Brain microvascular endothelial cell (primary cell): ENCODE results near the gene ST7.
A peak's percentile ranks its signal among the peaks of the same experiment; 100 is the strongest.

ENCODE experiments used
- DNase-seq: peaks from one replicate; pipeline ENCODE4 v3.0.0-alpha.2; 2020
- H3K27ac ChIP-seq: fragments of 250-450 bp; sonication (Bioruptor Pico); 2 replicates; pipeline ENCODE4 v1.5.1; 2020; ENCODE audit warnings: mild to moderate bottlenecking, moderate library complexity
- H3K27me3 ChIP-seq: fragments of 250-450 bp; sonication (Bioruptor Pico); replicated peaks from 2 replicates; pipeline ENCODE4 v1.5.1; 2020; ENCODE audit warnings: mild to moderate bottlenecking
- H3K36me3 ChIP-seq: fragments of 250-450 bp; sonication (Bioruptor Pico); replicated peaks from 2 replicates; pipeline ENCODE4 v1.5.1; 2020; ENCODE audit warnings: mild to moderate bottlenecking
- H3K4me3 ChIP-seq: 2 replicates; pipeline ENCODE4 v1.5.1; 2011; ENCODE audit warnings: low read depth, mild to moderate bottlenecking, control low read depth, low read length, moderate library complexity
- CTCF ChIP-seq: IDR thresholded peaks from 2 replicates; pipeline ENCODE4 v1.5.1; 2011; ENCODE audit warnings: low read depth, mild to moderate bottlenecking, moderate library complexity, low read length, control low read depth, inconsistent platforms; ENCODE audit errors: missing control alignments
- in situ Hi-C: cut with HindIII; loops from 2 replicates; pipeline ENCODE4 v1.10.0; 2017; ENCODE audit warnings: low sequenced_read_pairs, low pct_ligation_motif_present

Gene ST7

GRCh38 chr7:117259615-117260014 is 306.3 kb downstream of the ST7 start:
- in situ Hi-C loops = no loop called here
- no peak for TF ChIP-seq CTCF
- no peaks in the 10 kb centered on the region for H3K36me3 ChIP-seq
- no peak for DNase-seq
- H3K27me3 ChIP-seq = peaks cover 20% of the 10 kb centered on the region
- no peak overlapping the region for H3K27ac ChIP-seq
- H3K4me3 ChIP-seq = no peak overlapping the region

- H3K36me3 ChIP-seq = no peaks in the 10 kb centered on the region
- H3K27me3 ChIP-seq = peaks cover 7% of the 10 kb centered on the region
- DNase-seq = no peak
- in situ Hi-C loops = no loop called here
- no peak for TF ChIP-seq CTCF
- H3K4me3 ChIP-seq = no peak overlapping the region
- H3K27ac ChIP-seq = no peak overlapping the region
These were observed 309.2 kb downstream of the ST7 start for GRCh38 chr7:117262546-117262945.

- H3K36me3 ChIP-seq = no peaks in the 10 kb centered on the region
- H3K27me3 ChIP-seq = peaks cover 2% of the 10 kb centered on the region
- in situ Hi-C loops = no loop called here
- no peak overlapping the region for H3K27ac ChIP-seq
- no peak overlapping the region for H3K4me3 ChIP-seq
- no peak for TF ChIP-seq CTCF
- DNase-seq = no peak
These were observed 311.4 kb downstream of the ST7 start for GRCh38 chr7:117264716-117265115.

GRCh38 chr7:117269417-117269816 is 316.1 kb downstream of the ST7 start:
- TF ChIP-seq CTCF = no peak
- peak; percentile 92 for DNase-seq
- Histone ChIP-seq H3K4me3 (no peak overlapping the region), H3K27ac (peak overlapping the region; percentile 99), H3K36me3 (no peaks in the 10 kb centered on the region), H3K27me3 (no peaks in the 10 kb centered on the region)
- in situ Hi-C loops = no loop called here

GRCh38 chr7:117269886-117270285 is 316.6 kb downstream of the ST7 start:
- Histone ChIP-seq H3K36me3 (no peaks in the 10 kb centered on the region), H3K27me3 (no peaks in the 10 kb centered on the region), H3K4me3 (no peak overlapping the region), H3K27ac (peak overlapping the region; percentile 99)
- DNase-seq = no peak
- in situ Hi-C loops = no loop called here
- TF ChIP-seq CTCF = no peak

GRCh38 chr7:117270371-117270770 is 317.1 kb downstream of the ST7 start:
- Histone ChIP-seq H3K4me3 (no peak overlapping the region), H3K27me3 (no peaks in the 10 kb centered on the region), H3K36me3 (no peaks in the 10 kb centered on the region), H3K27ac (peak overlapping the region; percentile 99)
- no peak for TF ChIP-seq CTCF
- in situ Hi-C loops = no loop called here
- DNase-seq = peak; percentile 48
